ENCODE data around the gene C6orf89. TPM values are rescaled to one million over a fixed set of nuclear protein-coding genes. Genes with fewer than 3 reads are reported as not detected.
"Not testable (repeated sequence)": the region's sequence is repeated elsewhere in the genome, so short reads cannot be mapped to it uniquely, and the experiment has no call there.

Gene C6orf89
- total RNA-seq, 1 donor from 2014 or later, result 32.3 TPM

- TF ChIP-seq CTCF (conservative IDR thresholded peaks at IDR 0.05), result no peak
- H3K4me1 Mint-ChIP-seq, result no peaks in the 10 kb centered on the region
- no peaks in the 10 kb centered on the region for H3K9me3 Mint-ChIP-seq
- no peaks in the 10 kb centered on the region for H3K27me3 Mint-ChIP-seq (ENCODE audit: low read depth)
- no peaks in the 10 kb centered on the region for H3K36me3 Mint-ChIP-seq (ENCODE audit: low read depth)
- no peak for DNase-seq (ENCODE audit: low read depth, low spot score)
- H3K27ac Mint-ChIP-seq (ENCODE audit: unreplicated experiment), result no peak overlapping the region
- no peak overlapping the region for H3K4me3 Mint-ChIP-seq
Observed at GRCh38 chr6:36940027-36940426, 54.3 kb downstream of the C6orf89 start.

- H3K27me3 Mint-ChIP-seq (ENCODE audit: low read depth); H3K36me3 Mint-ChIP-seq (ENCODE audit: low read depth); H3K9me3 Mint-ChIP-seq; H3K27ac Mint-ChIP-seq (ENCODE audit: unreplicated experiment); H3K4me3 Mint-ChIP-seq; DNase-seq (ENCODE audit: low read depth, low spot score); H3K4me1 Mint-ChIP-seq: not testable (repeated sequence)
Observed at GRCh38 chr6:36941561-36941960, 55.8 kb downstream of the C6orf89 start.

- H3K27ac Mint-ChIP-seq (ENCODE audit: unreplicated experiment), result not testable (repeated sequence)
Observed at GRCh38 chr6:36942329-36942728, 56.6 kb downstream of the C6orf89 start.

DNA sequence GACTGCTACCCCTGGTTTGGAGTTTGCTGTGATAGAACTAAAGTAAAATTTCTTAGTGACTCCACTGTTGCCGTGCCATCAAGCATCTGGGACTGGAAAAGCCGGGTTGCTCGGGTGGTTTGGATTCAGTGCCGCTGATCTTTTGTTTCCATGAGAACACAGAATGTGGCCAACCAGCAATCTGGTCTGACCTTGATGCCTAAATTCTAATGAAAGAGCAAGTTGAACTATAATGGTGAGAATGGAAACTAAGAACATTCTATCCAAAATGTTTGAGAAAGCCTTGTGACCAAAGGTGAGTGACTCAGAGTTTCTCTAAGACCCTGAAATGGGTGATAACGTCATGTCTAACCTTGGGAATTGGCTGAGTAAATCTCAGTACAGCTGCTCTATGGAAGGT, 58.9 kb downstream of the C6orf89 start:
- no peaks in the 10 kb centered on the region for H3K9me3 Mint-ChIP-seq
- no peak overlapping the region for H3K4me3 Mint-ChIP-seq
- TF ChIP-seq CTCF (conservative IDR thresholded peaks at IDR 0.05), result no peak
- no peak overlapping the region for H3K27ac Mint-ChIP-seq (ENCODE audit: unreplicated experiment)
- no peaks in the 10 kb centered on the region for H3K27me3 Mint-ChIP-seq (ENCODE audit: low read depth)
- no peaks in the 10 kb centered on the region for H3K4me1 Mint-ChIP-seq
- H3K36me3 Mint-ChIP-seq (ENCODE audit: low read depth), result no peaks in the 10 kb centered on the region
- DNase-seq (ENCODE audit: low read depth, low spot score), result no peak

More at GRCh38 chr6:36942329-36942728, 56.6 kb downstream of the C6orf89 start:
- not testable (repeated sequence) for H3K9me3 Mint-ChIP-seq; H3K27me3 Mint-ChIP-seq (ENCODE audit: low read depth); H3K36me3 Mint-ChIP-seq (ENCODE audit: low read depth); DNase-seq (ENCODE audit: low read depth, low spot score); H3K4me3 Mint-ChIP-seq; H3K4me1 Mint-ChIP-seq

DNA sequence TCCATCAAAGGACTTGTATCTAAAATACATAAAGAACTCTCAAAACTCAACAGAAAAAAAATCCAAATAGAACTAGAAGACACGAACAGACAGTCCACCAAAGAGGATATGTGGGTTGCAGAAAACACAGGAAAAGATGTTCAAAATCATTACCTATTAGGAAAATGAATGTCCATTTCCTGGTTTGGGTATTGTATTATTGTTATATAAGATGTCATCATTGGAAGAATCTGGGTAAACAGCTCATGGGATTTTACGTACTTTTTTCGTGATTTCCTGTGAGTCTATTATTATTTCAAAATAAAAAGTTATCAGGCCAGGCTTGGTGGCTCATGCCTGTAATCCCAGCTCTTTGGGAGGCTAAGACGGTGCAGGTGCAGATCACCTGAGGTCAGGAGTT, 59.5 kb downstream of the C6orf89 start:
- no peak for DNase-seq (ENCODE audit: low read depth, low spot score)
- Mint-ChIP-seq H3K4me3 (no peak overlapping the region), H3K27ac (ENCODE audit: unreplicated experiment) (no peak overlapping the region), H3K36me3 (ENCODE audit: low read depth) (no peaks in the 10 kb centered on the region), H3K4me1 (no peaks in the 10 kb centered on the region), H3K27me3 (ENCODE audit: low read depth) (no peaks in the 10 kb centered on the region), H3K9me3 (no peaks in the 10 kb centered on the region)
- TF ChIP-seq CTCF (conservative IDR thresholded peaks at IDR 0.05), result no peak

GRCh38 chr6:36946526-36946925, 60.8 kb downstream of the C6orf89 start:
- H3K27ac Mint-ChIP-seq (ENCODE audit: unreplicated experiment), result peak overlapping the region; percentile 79
- no peaks in the 10 kb centered on the region for H3K36me3 Mint-ChIP-seq (ENCODE audit: low read depth)
- H3K4me3 Mint-ChIP-seq, result no peak overlapping the region
- no peaks in the 10 kb centered on the region for H3K9me3 Mint-ChIP-seq
- no peak for DNase-seq (ENCODE audit: low read depth, low spot score)
- H3K27me3 Mint-ChIP-seq (ENCODE audit: low read depth), result no peaks in the 10 kb centered on the region
- H3K4me1 Mint-ChIP-seq, result no peaks in the 10 kb centered on the region
- TF ChIP-seq CTCF (conservative IDR thresholded peaks at IDR 0.05), result no peak
